Measurements from ENCODE around the gene TAS2R14. TPM values are rescaled to one million over a fixed set of nuclear protein-coding genes. Genes with fewer than 3 reads are reported as not detected.

TAS2R14 gene
- total and polyA plus RNA-seq, 2 of the 8 experiments (the other 6 are each of a cell fraction or from before 2014, with no cell fraction given) = 0.80 to 1.1 TPM

DNA sequence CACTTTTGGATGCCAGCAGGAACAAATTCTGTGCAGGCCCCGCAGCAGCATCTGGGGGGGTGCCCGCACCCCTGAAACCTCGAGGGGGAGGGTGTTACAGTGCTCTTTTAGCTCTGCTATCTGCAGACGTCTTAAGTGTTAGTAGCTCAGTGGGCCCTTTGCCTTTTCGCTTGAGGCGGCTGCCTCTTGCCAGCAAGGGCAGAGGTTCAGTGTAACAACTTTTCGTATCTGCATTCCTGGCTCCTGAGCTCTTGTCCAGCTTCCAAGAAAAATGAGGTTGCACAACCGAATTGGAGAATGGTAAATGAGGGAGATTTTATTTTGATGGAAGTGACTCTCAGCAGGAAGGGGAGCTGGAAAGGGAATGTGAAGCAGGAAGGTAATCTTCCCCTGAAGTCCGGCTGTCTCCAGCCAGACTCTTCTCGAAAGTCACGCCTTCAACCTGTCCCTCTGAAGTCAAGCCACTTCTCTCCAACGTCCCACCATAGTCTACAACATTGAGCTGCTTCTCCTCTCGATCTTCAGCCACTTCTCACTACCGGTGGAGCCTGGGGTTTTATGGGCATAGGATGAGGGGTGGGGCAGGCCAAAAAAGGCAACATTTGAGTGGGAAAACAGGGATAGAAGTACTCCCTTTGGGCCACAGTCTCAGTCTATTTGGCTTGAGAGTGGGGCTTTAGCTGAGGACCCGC is 29.8 kb upstream of the TAS2R14 start:
- H3K14ac ChIP-seq (ENCODE audit: insufficient read length) = no peak overlapping the region
- H2BK20ac ChIP-seq (ENCODE audit: low read length) = no peak overlapping the region
- TF ChIP-seq KDM1A (IDR thresholded peaks at IDR 0.05; ENCODE audit: borderline replicate concordance, low read length) (no peak), CHD2 (IDR thresholded peaks at IDR 0.05; ENCODE audit: low read length) (no peak), POLR2AphosphoS5 (IDR thresholded peaks at IDR 0.05; ENCODE audit: low read depth, low read length) (no peak), NRF1 (IDR thresholded peaks at IDR 0.05; ENCODE audit: low read depth, low read length) (no peak), JUND (IDR thresholded peaks at IDR 0.05; ENCODE audit: low read length) (no peak), HDAC2 (IDR thresholded peaks at IDR 0.05; ENCODE audit: borderline replicate concordance in 1 of 2, low read depth in 2 of 2, low read length in 2 of 2) (no peak), SP1 (IDR thresholded peaks at IDR 0.05; ENCODE audit: low read depth, low read length) (no peak), POLR2A (IDR thresholded peaks at IDR 0.05; ENCODE audit: control extremely low read depth in 1 of 2, low read depth in 2 of 2, low read length in 2 of 2) (no peak)
- TF ChIP-seq, protein P1, sequence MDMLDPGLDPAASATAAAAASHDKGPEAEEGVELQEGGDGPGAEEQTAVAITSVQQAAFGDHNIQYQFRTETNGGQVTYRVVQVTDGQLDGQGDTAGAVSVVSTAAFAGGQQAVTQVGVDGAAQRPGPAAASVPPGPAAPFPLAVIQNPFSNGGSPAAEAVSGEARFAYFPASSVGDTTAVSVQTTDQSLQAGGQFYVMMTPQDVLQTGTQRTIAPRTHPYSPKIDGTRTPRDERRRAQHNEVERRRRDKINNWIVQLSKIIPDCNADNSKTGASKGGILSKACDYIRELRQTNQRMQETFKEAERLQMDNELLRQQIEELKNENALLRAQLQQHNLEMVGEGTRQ (IDR thresholded peaks at IDR 0.05; ENCODE audit: low read length) = no peak
- no peaks in the 10 kb centered on the region for H3K79me2 ChIP-seq (ENCODE audit: control insufficient read depth in 1 of 2, insufficient read depth in 2 of 2, low read length in 2 of 2)
- FAIRE-seq (no peak), DNase-seq (ENCODE audit: low read depth in 1 of 2, low spot score in 2 of 2) (no peak)
- no peak overlapping the region for H3K4me3 ChIP-seq (ENCODE audit: extremely low read depth in 1 of 4, insufficient read depth in 2 of 4, low read depth in 3 of 4, low read length in 4 of 4)
- no peak overlapping the region for H3K4ac ChIP-seq (replicated peaks; ENCODE audit: insufficient read length, low read depth, low read length)
- no peaks in the 10 kb centered on the region for H3K4me1 ChIP-seq (replicated peaks in 1 of 4; ENCODE audit: control insufficient read depth in 3 of 4, insufficient read depth in 4 of 4, low read length in 3 of 4)
- no peak overlapping the region for H3K23ac ChIP-seq (ENCODE audit: insufficient read length)
- ChIA-PET POLR2A (ENCODE audit: partially characterized antibody) (interaction anchor here (0.7 to 1.4 kb wide), 2 partner anchors 202 to 768 kb away, joined by 3 read pairs; no protein-coding TSS in a partner anchor), CTCF (ENCODE audit: partially characterized antibody) (interaction anchor here (0.7 kb wide), 1 partner anchor 231 kb away, joined by 4 read pairs; no protein-coding TSS in a partner anchor)
- no peaks in the 10 kb centered on the region; the same call in 1 of the 2 replicates for H3K79me1 ChIP-seq (ENCODE audit: low read depth, low read length)
- H3K27ac ChIP-seq (ENCODE audit: low read depth, low read length) = no peak overlapping the region
- H3K18ac ChIP-seq (ENCODE audit: extremely low read depth, low read length) = no peak overlapping the region
- H3K4me2 ChIP-seq (ENCODE audit: insufficient read depth in 1 of 2, low read depth in 2 of 2, low read length in 2 of 2) = no peak overlapping the region
- no peak overlapping the region for H2BK120ac ChIP-seq (replicated peaks; ENCODE audit: low read depth, low read length)
- H4K5ac ChIP-seq (ENCODE audit: insufficient read length, low read depth, low read length) = no peak overlapping the region
- 89% methylated on average over 15 of the region's 15 CpGs; no CpG with 5 or more reads in 1 of the 2 experiments for WGBS, 2 experiments (ENCODE audit: extremely low coverage in 1 of 2, insufficient coverage in 1 of 2, insufficient read length in 1 of 2, insufficient replicate concordance in 2 of 2, low coverage in 1 of 2, low lambda C conversion rate in 2 of 2, missing lambda C conversion rate in 1 of 2)
- no peak overlapping the region for H3K56ac ChIP-seq (replicated peaks; ENCODE audit: insufficient read length, low read depth, low read length)
- H4K91ac ChIP-seq (replicated peaks; ENCODE audit: insufficient read length, low read length) = no peak overlapping the region
- no peak overlapping the region for H2BK15ac ChIP-seq (ENCODE audit: low read length)
- no peaks in the 10 kb centered on the region for H3K9me3 ChIP-seq (ENCODE audit: insufficient read depth in 2 of 2, low read depth in 1 of 2, low read length in 1 of 2)
- no peak overlapping the region for H3K9ac ChIP-seq (replicated peaks in 1 of 4; ENCODE audit: extremely low read depth in 1 of 4, low read depth in 3 of 4, low read length in 3 of 4)
- H3K36me3 ChIP-seq (ENCODE audit: control insufficient read depth in 2 of 4, insufficient read depth in 4 of 4, low read length in 3 of 4) = no peaks in the 10 kb centered on the region
- no peaks in the 10 kb centered on the region for H4K20me1 ChIP-seq (replicated peaks in 1 of 2; ENCODE audit: control insufficient read depth in 1 of 2, insufficient read depth in 2 of 2, low read length in 2 of 2)
- no peak overlapping the region for H2BK5ac ChIP-seq (ENCODE audit: low read depth, low read length)
- no peak overlapping the region for H2AK5ac ChIP-seq (ENCODE audit: low read depth, low read length)
- H2BK12ac ChIP-seq (ENCODE audit: low read depth, low read length) = no peak overlapping the region
- no peak overlapping the region for H2AFZ ChIP-seq (ENCODE audit: low read length)
- no peaks in the 10 kb centered on the region for H3K23me2 ChIP-seq (ENCODE audit: low read depth, low read length)
- H3K27me3 ChIP-seq (replicated peaks in 1 of 4; ENCODE audit: control insufficient read depth in 3 of 4, extremely low read depth in 1 of 4, insufficient read depth in 3 of 4, low read length in 3 of 4) = no peaks in the 10 kb centered on the region
- H4K8ac ChIP-seq (ENCODE audit: extremely low read depth, insufficient read depth, low read length) = no peak overlapping the region; the same call in 1 of the 2 replicates

All from H1 (cell line).